T-helper 1 cell treated with Interleukin-12 subunit alpha and Interleukin-12 subunit beta and Interleukin-4 antibody, amounts not matched to agents 30 ng/mL and 1 ng/mL, for 36 hours (primary cell): ENCODE results near the gene ELP4. TPM values are rescaled to one million over a fixed set of nuclear protein-coding genes. Genes with fewer than 3 reads are reported as not detected.

Experiments
- intact Hi-C: fragments of 100-400 bp; cut with micrococcal nuclease; formaldehyde crosslinking; loops from one replicate; pipeline ENCODE4 v1.15.1; 2024
- total RNA-seq: library from RNA; stranded (reverse); gene quantifications from 2 replicates; pipeline ENCODE4 v1.2.3, GENCODE V29; 2022

ELP4 gene
- total RNA-seq, 1 donor from 2014 or later, result 19.1 TPM

DNA sequence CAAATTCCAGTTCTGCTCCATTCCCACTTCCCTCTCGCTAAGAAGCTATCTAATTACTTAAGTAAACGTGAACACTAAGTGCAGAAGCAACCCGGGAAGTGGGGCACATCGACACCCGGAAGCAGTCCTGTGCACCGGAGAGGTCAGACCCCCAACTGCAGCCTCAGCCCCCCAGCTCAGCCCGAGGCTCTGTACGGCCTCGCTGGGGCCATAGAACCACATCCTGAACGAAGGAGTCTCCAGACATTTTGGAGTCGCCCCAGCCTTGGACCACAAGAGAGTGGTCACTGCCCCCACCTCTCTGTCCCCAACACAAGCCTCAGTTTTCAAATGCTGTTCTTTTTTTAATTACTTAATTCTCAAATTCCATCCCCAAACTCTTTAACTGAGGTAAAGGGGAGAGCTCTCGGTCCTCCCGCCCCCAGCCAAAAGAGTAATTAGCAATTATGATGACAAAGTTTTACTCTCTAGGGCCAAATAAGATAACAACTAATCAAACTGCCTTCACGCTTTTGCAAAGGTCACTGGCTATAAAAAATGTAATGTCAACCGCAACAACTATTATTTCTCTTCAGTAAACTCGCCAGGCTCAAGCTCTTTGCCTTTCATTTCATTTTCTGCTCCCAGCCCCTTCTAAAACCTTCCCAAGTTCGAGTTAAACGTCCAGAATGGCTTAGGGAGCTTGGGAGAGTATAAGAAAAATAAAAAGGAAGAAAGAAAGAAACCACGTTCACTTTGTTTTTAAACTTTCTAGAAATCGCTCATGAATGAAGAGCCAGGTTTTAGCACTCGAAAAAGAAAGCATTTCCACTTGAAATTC lies 299.4 kb downstream of the ELP4 start:
- intact Hi-C loops, result loop anchor here (5.0 kb wide), 1 partner anchor 412 kb away; no protein-coding TSS in a partner anchor

DNA sequence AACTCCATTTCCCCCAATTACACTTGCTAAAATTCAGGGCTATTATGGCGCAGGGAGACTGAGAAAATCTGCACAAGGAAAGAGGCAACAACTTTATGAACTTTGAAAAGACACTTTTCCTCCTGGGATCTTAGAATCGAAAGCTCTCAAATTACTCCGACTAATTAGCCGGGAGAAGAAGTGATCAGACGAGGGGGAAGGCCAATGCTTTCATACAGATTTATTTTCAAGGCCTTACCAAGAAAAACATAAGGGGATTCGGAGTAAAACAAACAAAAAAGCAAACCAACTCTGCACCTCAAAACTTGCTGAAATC lies 299.9 kb downstream of the ELP4 start:
- intact Hi-C loops, result loop anchor here (5.0 kb wide), 1 partner anchor 412 kb away; no protein-coding TSS in a partner anchor

DNA sequence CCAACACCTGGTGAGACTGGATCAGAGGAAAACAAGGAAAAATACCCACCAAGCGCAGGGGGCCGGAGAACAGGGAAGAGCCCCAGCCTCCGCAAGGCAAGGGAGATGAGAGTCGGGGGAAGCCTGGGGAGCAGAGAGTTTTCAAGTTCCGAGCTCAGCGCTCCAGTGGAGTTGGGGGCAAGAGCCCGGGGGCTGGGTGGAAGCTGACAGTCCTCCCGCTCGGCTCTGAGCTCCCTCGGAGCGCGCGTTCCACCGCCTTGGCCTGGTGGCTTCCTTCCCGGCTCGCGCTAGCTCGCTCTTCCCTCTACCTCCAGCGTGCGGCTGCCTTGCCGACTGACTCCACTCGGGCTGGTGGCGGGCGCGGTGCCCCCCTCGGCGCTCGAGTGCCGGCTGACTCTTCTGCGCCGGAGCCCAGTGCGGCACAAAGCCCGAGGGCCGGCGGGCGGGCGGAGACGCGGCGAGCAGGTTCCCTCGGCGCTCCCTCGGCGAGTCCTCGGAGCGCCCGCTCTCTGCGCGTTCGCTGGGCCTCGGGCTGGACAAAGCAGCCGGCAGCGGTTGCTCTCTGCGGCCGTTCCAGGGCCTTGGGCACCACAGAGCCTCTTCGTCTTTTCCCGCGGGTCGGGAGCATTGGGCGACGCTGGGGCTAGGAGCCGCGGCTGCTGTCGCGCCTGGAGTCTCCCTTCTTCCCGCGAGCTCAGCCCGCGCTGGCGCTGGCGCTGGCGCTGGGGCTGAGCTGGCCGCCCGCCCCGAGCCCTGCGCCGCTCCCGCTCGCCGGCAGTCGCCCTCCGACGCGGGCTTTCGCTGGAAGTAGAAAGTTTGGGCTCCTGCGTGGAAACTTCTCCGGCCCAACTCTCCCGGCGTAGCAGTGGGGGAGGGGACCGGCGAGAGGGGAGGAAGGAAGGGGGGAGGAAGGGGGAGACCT lies 300.6 kb downstream of the ELP4 start:
- intact Hi-C loops, result loop anchor here (1.0 to 5.0 kb wide), 2 partner anchors 8 to 413 kb away; no protein-coding TSS in a partner anchor

DNA sequence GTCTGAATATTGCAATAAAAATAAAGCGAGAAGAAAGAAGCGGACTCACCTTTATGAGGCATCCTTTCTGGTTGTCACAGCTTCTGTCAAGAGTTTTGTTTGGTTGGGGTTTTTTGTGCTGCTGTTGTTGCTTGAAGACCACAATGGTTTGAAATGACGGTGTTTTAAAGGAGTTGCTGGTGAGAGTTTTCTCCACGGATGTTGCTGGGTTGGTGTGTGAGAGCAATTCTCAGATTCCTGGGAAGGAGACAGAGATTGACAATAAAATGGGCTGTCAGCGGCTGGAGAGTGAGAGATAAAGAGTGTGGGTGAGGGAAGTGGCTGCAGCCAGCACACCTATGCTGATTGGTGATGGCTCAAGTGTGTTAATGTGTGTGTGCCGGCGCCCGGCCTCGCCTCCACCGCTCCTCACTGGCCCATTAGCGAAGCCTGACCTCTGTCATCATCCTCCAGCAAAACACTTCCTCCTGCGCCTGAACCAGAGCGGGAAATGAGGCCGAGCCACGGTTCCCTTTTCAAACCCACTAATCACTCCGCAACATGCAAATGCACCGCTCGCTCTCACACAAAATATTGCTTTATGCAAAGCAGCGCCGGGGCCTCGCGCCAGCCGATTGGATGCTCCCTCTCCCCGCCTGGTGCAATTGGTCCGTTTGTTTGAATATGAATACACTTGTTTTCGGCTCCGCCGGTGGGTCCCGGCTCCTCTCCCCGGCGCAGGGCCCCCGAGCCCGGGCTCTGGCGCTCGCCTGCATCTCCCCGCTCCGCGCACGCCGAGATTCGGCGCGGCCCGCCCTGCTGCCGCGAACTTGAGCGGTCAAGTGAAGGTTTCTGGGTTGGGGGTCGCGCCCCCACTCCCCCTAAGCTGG lies 301.4 kb downstream of the ELP4 start, which contains the start of gene PAX6:
TSS of gene PAX6 (minus strand) at position 544 of the 869 bp plus-strand sequence. CDS start 4,911 bp downstream, outside the sequence.
- intact Hi-C loops, result loop anchor here (1.0 kb wide), 1 partner anchor 9 kb away; no protein-coding TSS in a partner anchor

DNA sequence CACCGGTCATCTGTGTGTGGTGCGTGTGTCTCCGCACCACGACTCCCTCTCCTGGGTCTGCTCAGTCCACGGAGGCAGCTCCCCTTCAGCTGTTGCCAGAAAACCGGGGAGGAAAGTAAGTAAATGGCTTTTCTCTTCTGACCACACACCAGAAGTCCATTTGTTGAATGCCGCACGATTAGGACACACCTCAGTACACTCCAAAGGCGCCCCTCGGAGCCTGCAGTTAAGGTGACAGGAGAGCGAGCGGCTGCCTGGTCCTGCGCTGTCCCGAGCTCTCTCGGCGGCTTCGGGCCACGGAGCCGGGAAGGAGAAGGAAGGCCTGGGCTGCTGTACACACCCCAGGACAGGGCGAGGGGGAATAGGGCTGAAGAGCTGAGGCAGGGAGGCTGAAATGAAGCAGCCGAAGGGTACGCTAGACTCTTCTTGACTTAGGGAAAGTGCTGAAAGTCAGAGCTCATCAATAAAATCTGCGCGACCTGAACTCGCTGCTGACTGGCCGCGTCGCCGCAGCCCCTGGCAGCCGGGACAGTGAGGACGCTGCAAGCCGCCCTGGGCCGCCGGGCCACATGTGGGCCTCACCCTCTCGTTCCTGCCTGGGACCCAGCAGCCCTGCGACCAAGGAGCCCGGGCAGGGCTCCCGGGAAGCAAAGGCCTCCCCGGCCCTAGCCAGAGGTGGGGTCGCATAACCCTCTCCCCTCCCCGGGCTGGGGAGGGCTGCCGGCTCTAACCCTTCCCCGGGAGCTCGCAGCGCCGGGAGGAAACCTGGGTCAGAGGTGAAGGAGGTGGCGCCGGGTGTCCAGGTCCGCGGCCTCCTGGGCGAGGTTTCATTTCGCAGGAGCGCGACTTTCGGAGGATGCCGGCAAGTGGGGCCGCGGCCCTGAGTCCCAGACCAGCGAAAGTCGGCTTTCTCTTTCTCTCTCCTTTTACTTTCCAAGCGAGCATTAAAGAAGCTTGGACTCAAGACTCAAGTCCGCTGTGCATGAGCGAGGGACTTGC lies 303.1 kb downstream of the ELP4 start:
- intact Hi-C loops, result loop anchor here (1.0 kb wide), 1 partner anchor 9 kb away; no protein-coding TSS in a partner anchor

DNA sequence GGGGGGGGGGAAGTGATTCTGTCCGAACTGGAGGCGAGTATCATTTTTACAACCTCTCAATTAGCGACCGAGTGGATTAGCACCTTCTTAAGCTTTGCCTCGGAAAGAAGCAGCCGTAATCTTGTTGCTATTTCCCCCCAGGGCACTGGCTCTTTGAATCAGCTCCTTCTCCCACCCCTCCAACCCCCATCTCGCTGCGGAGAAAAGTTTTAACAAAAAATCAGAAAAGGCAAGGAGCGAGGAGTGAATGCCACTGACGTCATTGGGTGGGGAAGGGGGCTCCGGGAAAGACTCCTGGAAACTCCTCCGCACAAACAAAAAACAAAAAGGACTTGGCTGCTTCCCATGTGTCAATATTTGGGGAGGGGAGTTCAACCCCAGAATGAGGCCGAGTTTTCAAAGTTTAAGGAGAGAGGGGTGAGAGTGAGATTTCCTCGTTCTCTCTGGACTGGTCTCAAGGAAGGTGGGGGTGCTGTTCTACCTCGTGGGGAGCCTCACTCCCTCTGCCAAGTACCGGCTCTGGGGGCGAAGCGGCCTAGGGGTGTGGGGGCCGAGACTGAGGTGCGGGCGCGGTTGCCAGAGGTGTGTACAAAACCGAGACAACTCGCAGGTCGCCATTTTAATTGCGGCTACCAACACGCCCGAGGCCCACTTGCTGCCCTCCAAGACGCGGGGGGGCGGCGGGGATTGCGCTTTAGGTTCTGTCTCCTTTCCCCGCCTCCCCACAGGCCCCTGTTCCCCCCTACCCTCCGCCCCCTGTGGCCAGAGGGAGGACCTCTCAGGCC lies 304.0 kb downstream of the ELP4 start:
- intact Hi-C loops, result loop anchor here (1.0 kb wide), 1 partner anchor 10 kb away; no protein-coding TSS in a partner anchor

DNA sequence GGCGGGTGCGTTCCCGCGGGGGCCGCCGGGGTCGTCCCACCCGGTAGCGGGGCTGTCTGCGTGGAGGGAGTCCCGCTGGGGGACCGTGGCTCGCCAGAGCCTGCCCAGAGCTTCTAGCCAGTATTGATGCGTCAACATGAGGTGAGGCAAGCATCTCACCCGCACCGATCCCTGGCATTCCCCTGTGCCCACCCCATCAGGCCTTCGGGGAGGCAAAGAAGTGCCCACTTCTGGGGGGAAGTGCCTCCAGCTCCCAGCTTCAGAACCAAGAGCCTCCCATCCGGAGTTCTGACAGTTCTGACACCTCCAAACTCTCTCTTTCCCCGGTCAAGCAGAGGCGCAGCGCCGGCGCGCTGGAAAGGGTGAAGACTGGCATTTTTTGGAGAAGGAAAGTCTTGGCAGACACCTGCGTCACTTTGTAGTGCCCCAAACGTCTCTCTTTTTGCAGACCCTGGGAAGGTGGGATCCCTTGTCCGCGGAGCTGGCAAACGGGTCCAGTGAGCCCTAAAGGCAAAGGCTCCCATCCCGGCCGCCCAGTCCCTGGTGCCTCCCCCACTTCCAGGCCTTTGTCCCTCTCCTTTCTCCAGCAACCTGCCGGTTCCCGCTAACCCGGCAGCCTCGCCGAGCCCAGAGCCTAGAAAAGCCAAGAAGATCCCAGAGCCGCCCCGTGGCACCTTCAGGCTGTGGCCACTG lies 304.8 kb downstream of the ELP4 start:
- intact Hi-C loops, result no loop called here

DNA sequence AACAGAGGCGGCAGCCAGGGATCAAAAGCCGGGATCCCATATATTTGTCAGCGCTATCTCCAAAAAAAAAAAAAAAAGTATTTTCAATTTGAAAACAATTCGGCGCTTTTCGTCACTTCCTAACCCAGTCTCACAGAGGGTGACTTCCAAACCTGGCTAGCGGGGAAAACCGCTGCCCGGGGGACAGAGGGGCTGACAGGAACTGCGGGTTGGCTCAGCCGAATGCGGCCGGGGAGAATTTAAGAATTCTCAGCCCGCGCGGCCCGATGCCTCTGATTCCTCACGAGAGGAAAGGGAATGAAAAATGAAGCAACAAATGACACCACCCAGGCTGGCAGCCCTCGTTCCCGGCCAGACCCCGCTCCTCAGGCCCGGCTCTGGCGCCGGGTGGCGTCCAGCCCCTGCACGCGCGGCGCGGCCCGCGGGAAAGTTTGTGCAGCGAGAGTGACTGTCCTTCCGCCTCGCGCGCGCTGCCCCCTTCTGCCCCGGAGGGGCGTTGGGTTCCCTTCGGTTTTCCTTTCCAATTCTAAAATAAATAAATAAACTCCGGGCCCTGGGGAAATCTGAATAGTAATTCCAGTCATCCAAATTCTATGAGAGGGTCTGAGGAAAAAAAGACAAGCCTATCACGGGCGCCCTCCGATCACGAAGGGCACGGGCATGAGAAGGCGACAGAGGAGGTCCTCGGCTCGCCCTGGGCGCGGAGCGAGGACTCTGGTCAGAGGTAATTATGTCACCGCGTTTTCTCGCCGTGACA lies 306.3 kb downstream of the ELP4 start:
- intact Hi-C loops, result loop anchor here (5.0 kb wide), 2 partner anchors 141 to 621 kb away; partner anchors contain the start of gene WT1

DNA sequence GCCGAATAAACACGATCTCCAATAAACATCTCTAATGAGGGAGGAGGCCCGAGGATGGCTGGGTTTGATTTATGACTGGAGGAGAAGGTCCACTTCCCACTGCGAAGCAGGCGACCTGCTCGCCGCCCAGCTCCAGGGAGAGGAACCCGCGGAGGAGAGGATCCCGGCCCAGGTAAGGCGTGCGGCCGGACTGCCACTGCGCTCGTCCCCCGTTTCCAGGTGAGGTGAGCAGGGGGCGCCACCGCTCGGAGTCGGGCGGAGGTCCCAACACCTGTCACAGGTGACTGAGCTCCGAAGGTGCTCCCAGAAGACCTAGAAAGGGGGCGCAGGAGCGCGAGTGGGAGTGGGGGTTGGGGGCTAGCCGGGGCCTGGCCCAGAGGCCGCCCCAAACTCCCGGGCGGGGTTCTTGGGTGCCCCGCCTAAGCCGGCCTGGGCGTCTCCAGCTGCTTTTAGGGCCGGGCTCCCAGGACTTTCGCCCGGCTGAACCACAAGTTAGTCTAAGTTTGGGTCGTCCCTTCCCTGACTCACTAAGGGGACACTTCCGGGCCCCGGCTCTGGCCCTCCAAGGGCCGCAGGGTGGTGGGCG lies 307.0 kb downstream of the ELP4 start:
- intact Hi-C loops, result loop anchor here (1.0 to 5.0 kb wide), 3 partner anchors 11 to 621 kb away; partner anchors contain the start of gene WT1

DNA sequence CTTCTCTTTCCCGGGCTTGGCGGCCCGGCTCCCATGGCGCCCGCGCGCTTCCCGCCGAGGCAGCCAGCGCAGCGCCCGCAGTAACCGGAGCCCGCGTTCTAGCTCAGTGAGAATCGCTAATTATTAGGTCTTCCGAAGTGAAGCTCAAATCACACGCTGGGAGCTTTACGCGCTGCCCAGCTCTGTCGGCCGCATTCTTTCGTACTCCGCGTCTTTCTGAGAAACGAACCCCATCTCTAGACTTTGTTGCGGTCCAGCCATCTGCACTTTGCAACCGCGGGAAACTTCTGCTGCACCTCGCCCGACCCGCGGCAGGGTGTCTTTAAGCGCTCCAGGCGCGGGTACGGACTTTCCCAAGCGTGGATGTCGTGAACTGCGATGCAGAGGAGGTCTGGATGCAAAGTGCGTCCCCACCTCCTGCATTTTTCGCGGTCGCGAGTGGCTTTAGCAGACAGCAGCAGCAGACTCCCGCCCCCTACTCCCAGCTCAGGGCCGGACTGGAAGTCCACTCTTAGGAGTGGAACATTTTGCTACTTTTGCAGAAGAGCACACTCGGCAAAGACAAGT lies 307.6 kb downstream of the ELP4 start:
- intact Hi-C loops, result loop anchor here (1.0 to 5.0 kb wide), 3 partner anchors 10 to 620 kb away; partner anchors contain the start of gene WT1

DNA sequence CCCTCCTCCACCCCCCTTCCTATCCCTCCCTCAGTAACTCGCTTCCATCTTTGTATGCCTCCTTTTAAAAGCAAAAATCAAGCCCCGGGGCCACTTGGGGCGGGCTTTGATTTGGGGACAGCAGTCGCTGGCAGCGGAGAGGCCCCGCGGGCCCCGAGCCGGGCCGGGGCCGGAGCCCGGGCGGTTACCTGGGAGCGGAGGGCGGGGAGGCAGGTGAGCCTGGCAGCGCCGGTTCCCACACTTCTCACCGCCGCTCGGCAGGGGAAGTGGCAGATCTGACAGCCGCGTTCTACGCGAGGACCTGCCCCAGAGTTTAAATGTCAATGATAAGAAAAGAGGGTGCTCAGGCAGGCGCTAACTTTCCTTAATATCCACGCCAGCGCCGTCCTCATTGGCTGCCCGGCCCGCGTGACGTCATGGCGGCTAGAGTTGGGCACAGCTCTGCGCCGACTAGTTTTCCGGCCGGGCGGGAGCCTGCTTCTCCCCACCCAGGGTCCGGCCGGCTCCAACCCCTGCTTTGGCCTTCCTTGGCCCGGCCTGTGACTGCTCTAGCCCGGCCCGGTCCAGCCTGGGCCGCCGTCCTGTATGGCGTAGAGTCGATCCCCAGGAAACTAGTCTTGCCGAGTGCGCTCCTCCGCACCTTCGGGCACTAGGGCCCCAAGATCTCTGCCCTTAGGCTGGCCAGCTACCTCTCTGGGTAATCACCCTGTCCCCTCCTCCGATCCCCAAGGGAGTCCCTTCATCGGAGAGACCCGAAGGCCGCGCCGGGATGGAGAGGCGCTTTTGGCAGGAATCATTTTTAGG lies 308.3 kb downstream of the ELP4 start:
- intact Hi-C loops, result loop anchor here (1.0 to 5.0 kb wide), 3 partner anchors 9 to 619 kb away; partner anchors contain the start of gene WT1

DNA sequence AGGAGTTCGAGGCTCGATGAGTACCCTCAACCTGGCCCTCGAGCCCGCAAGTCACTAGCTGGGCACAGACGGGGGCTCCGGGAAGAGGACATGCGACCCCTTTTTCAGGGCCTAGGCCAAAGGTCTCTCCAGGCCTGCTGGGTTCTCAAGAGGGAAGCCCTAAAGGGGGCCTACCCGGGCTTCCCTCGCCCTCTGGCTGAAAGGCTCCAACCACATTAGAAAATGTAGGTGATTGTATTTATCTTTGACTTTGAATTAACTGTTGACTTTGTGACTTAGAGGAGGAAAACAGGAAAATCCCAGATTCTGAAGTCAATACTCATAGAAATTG lies 308.8 kb downstream of the ELP4 start:
- intact Hi-C loops, result loop anchor here (5.0 kb wide), 2 partner anchors 139 to 619 kb away; partner anchors contain the start of gene WT1

DNA sequence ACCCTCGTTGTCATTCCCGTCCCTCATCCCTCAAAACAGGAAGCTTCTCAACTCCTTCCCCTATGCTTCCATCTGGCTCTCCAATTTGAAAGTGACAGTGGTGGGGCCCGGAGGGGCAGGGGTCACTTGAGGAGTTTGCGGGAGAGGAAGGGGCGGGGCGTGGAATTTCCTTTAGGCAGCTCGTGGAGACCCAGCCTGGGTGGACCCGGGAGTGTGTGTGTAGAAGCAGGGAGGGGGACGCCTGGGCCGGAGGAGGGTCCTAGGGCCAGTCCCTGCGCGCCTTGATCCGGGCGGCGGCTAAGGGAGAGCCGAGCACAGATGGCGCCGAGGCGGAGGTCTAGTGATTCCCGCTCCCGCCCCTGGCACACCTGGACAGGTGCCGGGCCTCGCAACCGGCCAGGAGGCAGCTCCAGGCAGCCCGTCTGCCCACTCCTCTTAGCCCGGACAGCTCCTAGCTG lies 309.3 kb downstream of the ELP4 start:
- intact Hi-C loops, result loop anchor here (5.0 kb wide), 2 partner anchors 138 to 618 kb away; partner anchors contain the start of gene WT1

DNA sequence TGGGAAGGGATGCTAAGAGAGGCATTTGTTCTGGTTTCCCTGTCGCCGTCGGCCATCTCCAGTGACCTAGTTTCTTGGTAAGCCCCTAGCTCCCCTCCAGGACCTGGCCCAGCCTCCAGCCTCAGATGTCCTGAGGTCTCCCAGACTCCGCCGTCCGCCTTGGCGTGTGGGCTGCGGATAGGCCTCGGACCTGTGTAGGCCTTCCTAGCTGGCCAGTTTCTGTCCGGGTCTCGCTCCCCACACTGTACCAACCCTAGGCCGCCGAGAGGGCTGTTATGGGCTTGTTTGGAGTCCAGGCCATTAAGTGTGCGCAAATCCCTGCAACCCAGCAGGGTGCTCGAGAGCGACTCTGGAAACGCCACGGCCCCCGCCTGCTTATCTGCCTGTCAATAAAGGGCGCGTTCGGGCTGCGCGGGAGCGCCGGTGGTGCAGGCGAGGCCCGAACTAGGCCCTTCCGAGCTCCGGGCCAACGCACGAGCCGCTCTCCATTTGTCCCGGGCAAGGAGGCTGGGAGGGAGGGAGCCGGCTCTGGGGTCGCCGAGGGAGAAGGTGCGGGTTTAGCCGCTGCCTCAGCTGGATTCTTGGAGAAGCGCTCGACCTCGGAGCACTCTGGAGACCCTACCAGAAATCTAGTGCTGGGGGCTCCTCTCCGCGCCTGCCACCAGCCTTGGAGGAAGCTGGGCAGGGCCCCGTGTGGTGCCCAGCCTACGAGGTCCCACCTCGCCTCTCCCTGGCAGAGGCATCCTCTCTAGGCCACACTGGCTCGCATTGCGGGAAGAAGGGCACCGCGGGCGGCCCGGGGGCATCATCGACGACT lies 310.3 kb downstream of the ELP4 start:
- intact Hi-C loops, result loop anchor here (5.0 kb wide), 2 partner anchors 137 to 617 kb away; partner anchors contain the start of gene WT1
